GM18873 (cell line): ENCODE results near the gene DPT.

Source experiments
- ATAC-seq: cut with Tn5 transposase; IDR thresholded peaks from one replicate; pipeline ENCODE4 v1.9.1; 2021; ENCODE audit warnings: mild to moderate bottlenecking, moderate library complexity, moderate number of reproducible peaks; ENCODE audit not compliant: unreplicated experiment, low FRiP score

Gene DPT

GRCh38 chr1:168708698-168709404, 20.2 kb downstream of the DPT start:
- no peak for ATAC-seq

GRCh38 chr1:168706391-168706992, 22.5 kb downstream of the DPT start:
- no peak for ATAC-seq

- ATAC-seq = no peak
Observed at GRCh38 chr1:168700575-168701268, 28.3 kb downstream of the DPT start.

- ATAC-seq = no peak
Observed at GRCh38 chr1:168698453-168698852, 30.6 kb downstream of the DPT start.

DNA sequence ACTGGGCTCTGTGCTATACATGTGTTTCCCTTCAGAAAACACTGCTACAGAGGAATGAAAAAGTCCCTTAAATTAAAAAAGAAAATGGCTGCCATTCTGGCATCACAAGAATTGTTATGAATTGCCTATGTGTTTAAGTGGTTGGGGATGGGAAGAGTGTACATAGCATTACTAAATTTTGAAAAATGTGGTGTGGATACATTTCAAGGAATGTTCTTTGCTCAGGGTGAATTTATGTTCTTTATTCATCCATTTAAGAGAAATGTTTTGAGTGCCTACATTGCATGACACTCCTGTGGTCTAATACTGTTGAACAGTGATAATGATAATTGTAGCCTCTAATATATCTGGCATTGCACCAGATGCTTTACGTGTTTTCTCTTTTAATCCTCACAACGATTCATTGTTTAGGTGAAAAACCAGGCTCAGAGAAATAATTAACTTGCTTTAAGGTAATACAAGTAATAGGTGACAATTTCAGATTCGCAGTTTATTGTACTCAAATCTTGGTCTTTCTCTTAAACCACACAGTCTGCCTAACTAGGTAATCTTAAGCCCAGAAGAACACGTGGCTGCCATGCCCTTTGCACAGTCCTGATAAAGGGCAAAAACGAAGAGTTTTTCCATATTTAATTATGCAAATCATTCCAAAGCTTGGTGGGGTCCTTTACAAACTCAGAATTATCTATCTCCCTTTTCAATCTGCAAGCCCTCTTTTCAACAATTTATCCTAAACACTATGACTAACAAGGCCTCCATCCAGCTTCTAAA, 31.5 kb downstream of the DPT start:
- ATAC-seq = no peak

GRCh38 chr1:168696125-168696760, 32.8 kb downstream of the DPT start:
- no peak for ATAC-seq

GRCh38 chr1:168693872-168694238, 35.2 kb downstream of the DPT start:
- no peak for ATAC-seq

GRCh38 chr1:168693197-168693871, 35.7 kb downstream of the DPT start:
- ATAC-seq = no peak

DNA sequence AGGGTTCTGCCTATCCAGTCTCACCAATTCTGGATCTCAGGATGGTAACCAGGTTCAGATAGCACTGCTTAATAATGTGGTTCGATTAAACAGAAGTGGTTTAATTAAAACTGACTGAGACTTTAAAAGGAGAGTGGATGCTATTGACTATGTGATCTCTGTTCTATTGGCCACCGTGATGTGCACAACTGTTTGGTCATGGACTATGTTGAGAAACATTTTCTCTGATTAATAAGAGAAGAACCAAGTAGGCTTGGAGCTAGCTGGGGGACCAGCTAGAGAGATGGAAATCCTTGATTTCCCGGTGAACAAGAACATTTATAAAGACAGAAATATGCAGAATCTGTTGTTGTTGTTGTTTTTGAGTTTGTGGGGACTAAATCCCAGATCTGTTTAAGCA, 36.5 kb downstream of the DPT start:
- ATAC-seq = no peak

- no peak for ATAC-seq
Observed at GRCh38 chr1:168691541-168691940, 37.5 kb downstream of the DPT start.

- ATAC-seq = no peak
Observed at GRCh38 chr1:168689726-168690602, 39.0 kb downstream of the DPT start.

- ATAC-seq = no peak
Observed at GRCh38 chr1:168689327-168689657, 39.7 kb downstream of the DPT start.

- no peak for ATAC-seq
Observed at GRCh38 chr1:168688644-168689326, 40.2 kb downstream of the DPT start.

- ATAC-seq = no peak
Observed at GRCh38 chr1:168687816-168688215, 41.2 kb downstream of the DPT start.

GRCh38 chr1:168686666-168687065, 42.3 kb downstream of the DPT start:
- ATAC-seq = no peak

- no peak for ATAC-seq
Observed at GRCh38 chr1:168683871-168684270, 45.1 kb downstream of the DPT start.

DNA sequence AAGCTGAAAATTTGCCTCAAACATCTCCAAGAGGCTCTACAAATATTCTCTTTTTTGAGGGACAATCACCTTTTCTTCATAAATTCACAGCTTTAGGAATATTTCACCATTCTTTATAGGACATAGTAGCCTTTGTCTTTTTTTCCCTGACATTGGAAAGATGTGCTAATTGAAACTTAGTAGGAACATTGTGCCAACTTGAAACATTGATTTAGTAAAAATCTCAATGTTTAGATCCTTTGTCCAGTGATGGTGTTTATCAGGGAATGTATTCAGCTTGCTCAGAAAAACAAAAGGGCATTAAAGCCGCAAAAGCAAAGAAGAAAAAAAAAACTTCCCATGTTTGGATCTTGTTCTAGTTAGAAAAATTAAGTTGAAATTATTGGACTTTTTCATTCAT, 52.1 kb downstream of the DPT start:
- no peak for ATAC-seq

- ATAC-seq = no peak
Observed at GRCh38 chr1:168676029-168676812, 52.8 kb downstream of the DPT start.
